NB4 (cell line): ENCODE data around the gene GPR21.

ENCODE experiments used
- POLR2A ChIP-seq: IDR thresholded peaks from 2 replicates; pipeline ENCODE4 v1.6.1; 2011; ENCODE audit warnings: mild to moderate bottlenecking; ENCODE audit not compliant: insufficient read length; ENCODE audit errors: extremely low read depth
- TF ChIP-seq, protein P1 (sequence below): IDR thresholded peaks from one replicate; pipeline ENCODE4 v1.5.1; 2012; ENCODE audit warnings: low read depth, low read length

DNA sequence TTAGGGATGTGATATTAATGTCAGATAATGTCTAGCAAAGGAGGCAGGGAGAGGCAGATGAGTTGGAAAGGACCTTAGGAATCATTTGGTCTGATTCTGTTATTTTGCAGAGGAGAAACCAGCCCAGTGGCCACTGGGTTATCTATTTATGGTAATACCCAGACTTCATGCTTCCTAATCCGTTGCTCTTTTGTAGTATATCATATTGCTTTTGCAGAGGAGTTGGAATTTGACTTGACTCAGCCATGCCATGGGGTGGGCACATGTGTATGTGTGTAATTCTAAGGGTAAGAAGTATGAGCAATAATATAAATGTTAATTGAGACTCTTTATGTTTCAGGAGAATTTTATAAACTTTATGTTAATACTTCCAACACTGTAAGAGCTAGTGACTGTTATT is 7.3 kb downstream of the GPR21 start:
- TF ChIP-seq POLR2A = no peak
- TF ChIP-seq, protein P1, sequence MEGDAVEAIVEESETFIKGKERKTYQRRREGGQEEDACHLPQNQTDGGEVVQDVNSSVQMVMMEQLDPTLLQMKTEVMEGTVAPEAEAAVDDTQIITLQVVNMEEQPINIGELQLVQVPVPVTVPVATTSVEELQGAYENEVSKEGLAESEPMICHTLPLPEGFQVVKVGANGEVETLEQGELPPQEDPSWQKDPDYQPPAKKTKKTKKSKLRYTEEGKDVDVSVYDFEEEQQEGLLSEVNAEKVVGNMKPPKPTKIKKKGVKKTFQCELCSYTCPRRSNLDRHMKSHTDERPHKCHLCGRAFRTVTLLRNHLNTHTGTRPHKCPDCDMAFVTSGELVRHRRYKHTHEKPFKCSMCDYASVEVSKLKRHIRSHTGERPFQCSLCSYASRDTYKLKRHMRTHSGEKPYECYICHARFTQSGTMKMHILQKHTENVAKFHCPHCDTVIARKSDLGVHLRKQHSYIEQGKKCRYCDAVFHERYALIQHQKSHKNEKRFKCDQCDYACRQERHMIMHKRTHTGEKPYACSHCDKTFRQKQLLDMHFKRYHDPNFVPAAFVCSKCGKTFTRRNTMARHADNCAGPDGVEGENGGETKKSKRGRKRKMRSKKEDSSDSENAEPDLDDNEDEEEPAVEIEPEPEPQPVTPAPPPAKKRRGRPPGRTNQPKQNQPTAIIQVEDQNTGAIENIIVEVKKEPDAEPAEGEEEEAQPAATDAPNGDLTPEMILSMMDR = no peak
